WTC11 (cell line): ENCODE results near the gene PNMA6E. TPM values are rescaled to one million over a fixed set of nuclear protein-coding genes. Genes with fewer than 3 reads are reported as not detected.

Experiments used
- ATAC-seq: fragments of 200-7000 bp; cut with Tn5 transposase; 2 replicates; pipeline ENCODE4 v1.10.0; 2021; ENCODE audit warnings: mild to moderate bottlenecking, moderate library complexity
- CTCF ChIA-PET: fragments of 300-600 bp; sonication (Branson Sonifier 250); formaldehyde crosslinking; loops from one replicate; lab custom pipeline; 2021; ENCODE audit warnings: antibody characterized with exemption; lab: Charles Lee
- POLR2A ChIA-PET: fragments of 350-600 bp; sonication (Branson Sonifier 250); formaldehyde crosslinking; loops from one replicate; lab custom pipeline; 2021; ENCODE audit warnings: antibody characterized with exemption; lab: Charles Lee
- DNase-seq: peaks from one replicate; pipeline ENCODE4 v3.0.0; 2021; ENCODE audit warnings: low spot score
- H3K27ac Mint-ChIP-seq: 2 replicates; pipeline ENCODE4 v1.8.0; 2021; ENCODE audit warnings: mixed read lengths
- H3K27me3 Mint-ChIP-seq: 2 replicates; pipeline ENCODE4 v1.8.0; 2021; ENCODE audit warnings: low read depth, mild to moderate bottlenecking, moderate library complexity, mixed read lengths
- H3K36me3 Mint-ChIP-seq: 2 replicates; pipeline ENCODE4 v1.8.0; 2021; ENCODE audit warnings: mixed read lengths
- H3K4me1 Mint-ChIP-seq: 2 replicates; pipeline ENCODE4 v1.8.0; 2022; ENCODE audit warnings: mixed read lengths
- H3K4me3 Mint-ChIP-seq: 2 replicates; pipeline ENCODE4 v1.8.0; 2021; ENCODE audit warnings: mild to moderate bottlenecking, moderate library complexity, mixed read lengths
- H3K9me3 Mint-ChIP-seq: 2 replicates; pipeline ENCODE4 v1.8.0; 2021; ENCODE audit warnings: mixed read lengths
- ATF6 ChIP-seq: sonication (generic); formaldehyde crosslinking; IDR thresholded peaks from 2 replicates; pipeline ENCODE4 v1.8.1; 2023; ENCODE audit warnings: mild to moderate bottlenecking, missing genetic modification reagents
- E2F4 ChIP-seq: sonication (generic); formaldehyde crosslinking; IDR thresholded peaks from 2 replicates; pipeline ENCODE4 v1.8.1; 2022; ENCODE audit warnings: low read depth, mild to moderate bottlenecking, moderate library complexity, missing genetic modification reagents, borderline replicate concordance
- E2F5 ChIP-seq: sonication (generic); formaldehyde crosslinking; IDR thresholded peaks from 2 replicates; pipeline ENCODE4 v1.8.1; 2022; ENCODE audit warnings: mild to moderate bottlenecking, moderate library complexity, missing genetic modification reagents
- EMX1 ChIP-seq: fragments of 250-450 bp; sonication (Bioruptor Pico); IDR thresholded peaks from 2 replicates; pipeline ENCODE4 v1.8.0; 2021; ENCODE audit warnings: mild to moderate bottlenecking
- ETV6 ChIP-seq: sonication (generic); formaldehyde crosslinking; IDR thresholded peaks from 2 replicates; pipeline ENCODE4 v1.8.1; 2022; ENCODE audit warnings: mild to moderate bottlenecking, missing genetic modification reagents
- GTF2I ChIP-seq: fragments of 250-450 bp; sonication (Bioruptor Pico); conservative IDR thresholded peaks from 2 replicates; pipeline ENCODE4 v1.4.0; 2021; ENCODE audit warnings: mild to moderate bottlenecking
- NR2C2 ChIP-seq: sonication (generic); formaldehyde crosslinking; IDR thresholded peaks from 2 replicates; pipeline ENCODE4 v1.8.0; 2022; ENCODE audit warnings: mild to moderate bottlenecking, missing genetic modification reagents
- RORB ChIP-seq: fragments of 250-450 bp; sonication (Bioruptor Pico); IDR thresholded peaks from 2 replicates; pipeline ENCODE4 v1.9.0; 2021; ENCODE audit warnings: mild to moderate bottlenecking
- STAT6 ChIP-seq: sonication (generic); formaldehyde crosslinking; conservative IDR thresholded peaks from 2 replicates; pipeline ENCODE4 v1.8.1; 2023; ENCODE audit warnings: mild to moderate bottlenecking, low read depth, missing genetic modification reagents, moderate library complexity
- ZNF263 ChIP-seq: sonication (generic); formaldehyde crosslinking; IDR thresholded peaks from 2 replicates; pipeline ENCODE4 v1.8.1; 2022; ENCODE audit warnings: low read depth, mild to moderate bottlenecking, moderate library complexity, missing genetic modification reagents
- ZNF532 ChIP-seq: fragments of 250-450 bp; sonication (Bioruptor Pico); IDR thresholded peaks from 2 replicates; pipeline ENCODE4 v1.9.0; 2021; ENCODE audit warnings: mild to moderate bottlenecking, borderline replicate concordance
- ZNF671 ChIP-seq: fragments of 250-450 bp; sonication (Bioruptor Pico); IDR thresholded peaks from 2 replicates; pipeline ENCODE4 v1.8.0; 2021; ENCODE audit warnings: mild to moderate bottlenecking
- total RNA-seq: library from RNA; stranded (reverse); gene quantifications from 3 replicates; pipeline ENCODE4 v1.2.3, GENCODE V29; 2021

PNMA6E gene
- total RNA-seq, 1 experiment from 2014 or later, result not detected

GRCh38 chrX:153407736-153408135 is 6.6 kb upstream of the PNMA6E start:
- POLR2A ChIA-PET, result no interaction called here
- TF ChIP-seq ZNF263 (CRISPR knock-in tag) (no peak), GTF2I (no peak), STAT6 (CRISPR knock-in tag) (no peak), E2F4 (no peak), E2F5 (CRISPR knock-in tag) (no peak), EMX1 (CRISPR knock-in tag) (no peak)
- CTCF ChIA-PET, result no interaction called here
- H3K27ac Mint-ChIP-seq, result no peak overlapping the region
- peaks cover 8% of the 10 kb centered on the region for H3K4me1 Mint-ChIP-seq
- H3K27me3 Mint-ChIP-seq, result peaks cover 19% of the 10 kb centered on the region
- ATAC-seq (no peak), DNase-seq (no peak)
- no peak overlapping the region for H3K4me3 Mint-ChIP-seq
- H3K36me3 Mint-ChIP-seq, result no peaks in the 10 kb centered on the region
- H3K9me3 Mint-ChIP-seq, result no peaks in the 10 kb centered on the region

- POLR2A ChIA-PET, result no interaction called here
- no peaks in the 10 kb centered on the region for H3K36me3 Mint-ChIP-seq
- no peak overlapping the region for H3K4me3 Mint-ChIP-seq
- H3K9me3 Mint-ChIP-seq, result no peaks in the 10 kb centered on the region
- ATAC-seq, result no peak
- peaks cover 11% of the 10 kb centered on the region for H3K27me3 Mint-ChIP-seq
- no peak for DNase-seq
- CTCF ChIA-PET, result interaction anchor here (1.9 kb wide), 1 partner anchor 132 kb away, joined by 5 read pairs; no protein-coding TSS in a partner anchor
- TF ChIP-seq E2F5 (CRISPR knock-in tag) (no peak), NR2C2 (no peak)
- no peak overlapping the region for H3K27ac Mint-ChIP-seq
- peaks cover 6% of the 10 kb centered on the region for H3K4me1 Mint-ChIP-seq
These were observed 5.8 kb upstream of the PNMA6E start for GRCh38 chrX:153406903-153407302.

GRCh38 chrX:153406011-153406410 is 4.9 kb upstream of the PNMA6E start:
- no peak for TF ChIP-seq RORB (CRISPR knock-in tag)
- no peak for TF ChIP-seq ETV6 (CRISPR knock-in tag)
- no peak for TF ChIP-seq ZNF671
- TF ChIP-seq ZNF532 (CRISPR knock-in tag), result no peak
- no peak for TF ChIP-seq ATF6 (CRISPR knock-in tag)
- no peak for DNase-seq
- peaks cover 4% of the 10 kb centered on the region for H3K4me1 Mint-ChIP-seq
- ChIA-PET POLR2A (no interaction called here), CTCF (interaction anchor here (1.9 kb wide), 1 partner anchor 133 kb away, joined by 5 read pairs; no protein-coding TSS in a partner anchor)
- ATAC-seq, result no peak
- H3K36me3 Mint-ChIP-seq, result no peaks in the 10 kb centered on the region
- peaks cover 10% of the 10 kb centered on the region for H3K27me3 Mint-ChIP-seq
- H3K4me3 Mint-ChIP-seq, result no peak overlapping the region
- H3K9me3 Mint-ChIP-seq, result peaks cover 5% of the 10 kb centered on the region; the same call in 1 of the 2 replicates
- H3K27ac Mint-ChIP-seq, result no peak overlapping the region
